ENCODE results near the gene TNS4.

Gene TNS4

DNA sequence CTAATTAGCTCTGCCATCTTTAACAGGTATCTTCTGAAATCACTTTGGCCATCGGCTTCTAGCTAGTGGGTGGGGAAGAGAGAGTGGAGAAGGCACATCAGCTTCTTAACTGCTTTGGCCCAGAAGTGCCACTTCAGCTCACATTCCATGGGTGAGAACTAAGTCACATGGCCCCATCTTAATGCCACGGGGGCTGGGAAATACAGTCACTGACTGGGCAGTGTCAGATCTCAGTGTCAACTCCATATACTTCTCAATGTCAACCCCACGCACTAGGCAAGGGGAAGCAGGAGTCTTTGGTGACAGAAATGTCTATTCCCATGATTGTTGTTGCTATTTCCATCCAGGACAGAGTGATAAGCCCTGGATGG lies 34.5 kb upstream of the TNS4 start:
- no peak for DNase-seq

DNA sequence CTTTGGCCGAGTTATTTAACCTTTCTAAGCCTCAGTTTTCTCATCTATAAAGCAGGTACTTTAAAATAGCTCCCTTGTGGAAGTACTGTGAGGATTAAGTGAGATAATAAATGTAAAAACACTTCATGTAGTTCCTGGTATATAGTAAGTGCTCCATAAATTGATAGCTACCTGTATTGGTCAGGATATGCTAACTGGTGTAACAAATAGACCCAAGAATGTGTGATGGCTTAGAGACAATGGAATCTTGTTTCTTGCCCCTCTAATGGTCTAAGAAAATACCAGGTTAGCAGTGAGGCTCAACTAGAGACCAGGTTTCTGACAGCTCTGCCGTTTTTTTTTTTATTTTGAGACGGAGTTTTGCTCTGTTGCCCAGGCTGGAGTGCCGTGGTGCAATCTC lies 34.0 kb upstream of the TNS4 start:
- DNase-seq, result no peak

GRCh38 chr17:40534371-40535189 lies 33.2 kb upstream of the TNS4 start:
- no peak for DNase-seq

DNA sequence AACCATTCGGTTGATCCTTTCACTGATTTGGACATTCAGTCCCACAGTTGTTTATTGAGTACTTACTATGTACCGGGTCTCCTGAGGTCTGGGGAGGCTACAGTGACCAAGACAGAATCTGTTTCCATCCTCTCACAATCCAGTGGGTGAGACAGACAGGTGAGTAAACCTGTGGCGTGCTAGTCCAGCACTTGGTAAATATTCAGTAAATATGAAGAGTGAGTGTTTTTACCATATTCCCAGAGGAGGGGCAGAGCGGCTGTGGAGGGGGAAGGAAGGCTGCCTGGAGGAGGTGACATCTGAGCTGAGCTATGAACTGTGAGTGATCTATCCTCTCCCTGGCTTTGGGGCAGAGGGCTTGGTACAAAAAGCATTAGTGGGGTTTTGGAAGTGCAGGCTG lies 32.5 kb upstream of the TNS4 start:
- no peak for DNase-seq

DNA sequence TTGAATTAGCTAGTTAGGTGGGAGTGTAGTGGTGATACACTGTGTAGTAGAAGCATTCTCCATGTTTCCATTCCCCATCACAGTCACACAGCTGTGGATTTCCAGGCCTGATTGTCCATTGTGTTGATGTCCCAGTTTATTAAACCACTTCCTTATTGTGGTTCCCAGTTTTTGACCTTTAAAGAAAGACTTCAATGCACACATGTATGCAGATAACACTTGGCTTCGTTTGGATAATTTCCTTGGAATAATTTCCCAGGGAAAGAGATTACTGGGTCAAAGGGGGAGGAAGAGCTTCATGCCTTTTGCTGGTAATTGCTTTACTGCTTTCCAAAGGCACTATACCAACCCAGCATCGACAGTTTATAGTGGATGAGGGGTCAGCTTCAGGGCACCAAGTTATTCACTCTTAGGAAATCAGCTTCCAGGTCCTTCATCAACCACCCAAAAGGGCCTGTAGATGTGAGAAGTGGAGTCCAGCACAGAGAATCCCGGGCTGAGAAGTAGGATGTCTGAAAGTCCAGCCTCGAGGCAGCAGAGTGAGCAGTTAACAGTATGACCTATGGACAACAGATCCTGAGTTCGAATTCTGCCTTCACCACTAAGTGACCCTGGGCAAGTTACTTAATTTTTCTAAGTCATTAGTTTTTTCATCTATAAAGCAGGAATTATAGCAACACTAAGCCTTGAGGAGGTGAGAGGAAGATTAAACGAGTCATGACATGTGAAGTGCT lies 31.3 kb upstream of the TNS4 start:
- DNase-seq, result no peak

GRCh38 chr17:40531051-40531991 lies 29.9 kb upstream of the TNS4 start:
- DNase-seq, result no peak

GRCh38 chr17:40530531-40530994 lies 29.1 kb upstream of the TNS4 start:
- no peak for DNase-seq

DNA sequence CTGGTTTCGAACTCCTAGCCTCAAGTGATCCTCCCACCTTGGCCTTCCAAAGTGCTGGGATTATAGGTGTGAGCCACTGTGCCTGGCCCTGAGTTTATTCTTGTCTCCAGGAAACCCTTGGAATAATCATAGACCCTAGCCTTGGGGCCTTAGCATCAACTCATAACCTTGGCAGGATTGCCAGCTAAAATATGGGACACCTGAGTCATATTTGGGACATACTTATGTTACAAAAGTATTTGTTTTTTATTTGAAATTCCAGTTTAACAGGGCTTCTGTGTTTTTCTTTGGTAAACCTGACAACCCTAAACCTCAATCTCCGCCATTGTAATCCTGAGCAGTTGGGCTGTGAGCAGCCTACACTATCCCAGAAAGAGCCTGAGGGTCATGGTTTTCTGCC lies 28.6 kb upstream of the TNS4 start:
- no peak for DNase-seq

DNA sequence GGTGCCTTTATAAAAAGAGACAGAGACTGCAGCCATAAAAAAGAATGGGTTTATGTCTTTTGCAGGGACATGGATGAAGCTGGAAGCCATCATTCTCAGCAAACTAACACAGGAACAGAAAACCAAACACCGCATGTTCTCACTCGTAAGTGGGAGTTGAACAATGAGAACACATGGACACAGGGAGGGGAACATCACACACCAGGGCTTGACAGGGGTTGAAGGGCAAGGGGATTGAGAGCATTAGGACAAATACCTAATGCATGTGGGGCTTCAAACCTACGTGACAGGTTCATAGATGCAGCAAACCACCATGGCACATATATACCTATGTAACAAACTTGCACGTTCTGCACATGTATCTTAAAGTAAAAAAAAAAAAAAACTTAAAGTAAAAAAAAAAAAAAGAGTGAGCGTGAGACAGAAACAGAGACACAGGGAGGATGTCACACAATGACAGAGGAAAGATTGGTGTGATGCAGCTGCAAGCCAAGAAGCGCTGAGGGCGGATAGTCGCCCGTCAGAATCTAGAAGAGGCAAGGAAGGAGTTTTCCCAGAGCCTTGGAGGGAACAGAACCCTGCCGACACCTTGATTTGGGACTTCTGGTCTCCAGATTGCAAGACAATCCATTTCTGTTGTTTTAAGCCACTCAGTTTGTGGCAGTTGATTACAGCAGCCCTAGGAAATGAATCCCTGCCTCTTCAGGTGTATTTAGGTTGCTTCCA lies 27.4 kb upstream of the TNS4 start:
- DNase-seq, result no peak

DNA sequence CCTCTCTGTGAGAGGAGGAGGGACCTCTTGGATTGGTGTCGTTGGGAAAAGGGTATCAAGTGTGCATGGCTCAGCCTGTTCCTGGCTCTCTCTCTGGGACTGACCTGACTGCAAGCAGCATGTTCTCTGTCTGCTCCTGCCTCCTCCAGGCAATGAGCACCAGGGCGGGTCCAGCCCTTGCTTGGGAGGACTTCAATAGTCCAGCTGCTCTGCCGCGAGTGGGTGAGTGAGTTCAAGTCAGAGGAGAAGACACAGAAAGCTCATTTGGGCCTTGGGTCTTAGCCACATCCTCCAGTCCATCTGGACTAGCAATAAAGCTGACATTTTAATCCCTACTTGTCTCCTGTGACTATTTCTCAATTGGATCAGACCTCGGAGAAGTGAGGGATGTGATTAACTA lies 25.2 kb upstream of the TNS4 start:
- DNase-seq, result no peak

DNA sequence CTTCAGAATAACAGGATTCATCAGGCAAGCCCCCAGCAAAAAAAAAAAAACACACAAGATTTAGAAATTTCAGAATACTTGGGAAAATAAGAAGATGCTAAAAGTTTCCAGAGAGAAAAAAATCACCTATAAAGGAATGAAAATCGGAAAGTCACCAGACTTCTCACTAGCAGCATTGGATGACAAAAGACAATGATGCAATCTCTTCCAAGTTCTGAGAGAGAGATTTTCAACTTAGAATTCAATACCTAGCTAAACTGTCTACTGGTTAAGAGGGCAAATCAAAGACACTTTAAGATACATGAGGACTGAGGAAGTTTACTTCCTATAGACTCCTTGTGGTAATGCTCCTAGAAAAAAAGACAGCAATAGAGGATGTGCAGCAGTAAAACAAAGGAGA lies 23.9 kb upstream of the TNS4 start:
- no peak for DNase-seq

DNA sequence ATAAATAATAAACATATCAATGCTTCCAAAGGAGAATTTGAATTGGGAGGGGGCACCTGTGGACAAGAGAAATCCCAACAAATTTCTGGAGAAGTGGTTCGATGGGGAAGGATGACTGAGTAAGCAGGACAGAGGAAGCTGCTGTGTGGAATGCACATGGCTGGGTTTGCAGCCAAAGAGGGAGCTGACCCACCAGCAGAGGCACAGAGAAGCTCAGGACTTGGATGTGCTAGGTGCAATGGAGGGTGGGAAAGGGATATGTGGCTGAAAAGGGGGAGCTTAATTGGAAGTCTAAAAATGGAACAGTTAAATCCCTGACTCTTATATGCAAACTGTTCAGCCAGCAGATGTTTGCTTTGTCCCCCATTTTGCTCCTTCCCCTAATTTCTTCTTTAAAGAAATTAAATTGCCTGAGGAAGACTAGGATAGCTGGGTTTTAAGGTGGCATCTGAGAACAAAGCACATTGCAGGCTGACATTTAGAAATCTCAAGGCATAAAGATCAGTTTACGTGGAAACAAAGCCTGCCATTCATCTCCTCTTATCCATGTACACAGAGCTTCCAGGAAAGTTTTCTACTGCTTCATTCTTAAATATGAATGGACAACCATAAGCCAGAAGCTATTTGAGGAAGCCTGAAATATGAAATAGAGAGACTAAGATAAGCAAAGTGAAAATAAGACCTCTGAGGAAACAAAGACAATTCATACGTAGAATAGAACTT lies 23.0 kb upstream of the TNS4 start:
- no peak for DNase-seq

DNA sequence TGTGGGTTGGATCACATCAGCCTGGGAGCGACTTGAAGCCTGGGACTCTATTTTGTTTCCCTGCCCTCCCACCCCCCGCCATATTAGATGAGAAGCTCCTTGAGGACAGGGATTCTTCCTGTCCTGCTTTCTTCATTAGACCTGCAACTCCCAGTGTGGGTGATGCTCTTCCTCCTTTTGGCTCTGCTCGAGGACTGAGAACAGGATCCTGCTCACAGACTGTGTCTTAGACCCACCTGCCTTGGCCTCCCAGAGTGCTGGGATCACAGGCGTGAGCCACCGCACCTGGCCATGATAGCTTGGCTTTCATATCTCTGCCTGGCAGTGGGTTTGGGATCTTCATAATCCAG lies 21.5 kb upstream of the TNS4 start:
- DNase-seq, result no peak

- no peak for DNase-seq
These were observed 21.0 kb upstream of the TNS4 start for GRCh38 chr17:40522250-40522960.

DNA sequence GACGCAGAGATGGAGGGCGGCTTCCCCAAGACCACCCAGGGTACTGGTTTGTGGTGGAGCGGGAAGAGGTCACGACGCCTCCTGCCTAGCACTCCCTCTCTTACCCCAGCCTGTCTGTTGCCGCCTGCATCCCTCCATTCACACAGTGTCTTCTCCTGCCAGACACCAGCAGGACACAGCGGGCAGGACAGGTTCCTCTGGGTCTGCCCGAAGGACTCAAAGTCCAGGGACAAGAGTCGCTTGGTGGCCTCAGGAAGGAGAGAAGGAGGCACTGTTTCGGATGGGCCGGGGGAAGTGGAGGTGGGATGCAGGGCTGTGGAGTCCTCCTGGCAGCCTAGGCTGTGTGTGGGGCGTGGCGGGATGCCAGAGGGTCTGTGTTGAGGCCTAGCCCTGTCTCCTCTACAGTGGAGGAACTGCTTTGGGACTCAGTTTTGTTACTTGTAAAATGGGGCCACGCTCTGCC lies 19.6 kb upstream of the TNS4 start:
- no peak for DNase-seq

- DNase-seq, result no peak
These were observed 17.8 kb upstream of the TNS4 start for GRCh38 chr17:40519089-40519775.

GRCh38 chr17:40518401-40519088 lies 17.1 kb upstream of the TNS4 start:
- DNase-seq, result no peak

- no peak for DNase-seq
These were observed 16.6 kb upstream of the TNS4 start for GRCh38 chr17:40517981-40518380.

DNA sequence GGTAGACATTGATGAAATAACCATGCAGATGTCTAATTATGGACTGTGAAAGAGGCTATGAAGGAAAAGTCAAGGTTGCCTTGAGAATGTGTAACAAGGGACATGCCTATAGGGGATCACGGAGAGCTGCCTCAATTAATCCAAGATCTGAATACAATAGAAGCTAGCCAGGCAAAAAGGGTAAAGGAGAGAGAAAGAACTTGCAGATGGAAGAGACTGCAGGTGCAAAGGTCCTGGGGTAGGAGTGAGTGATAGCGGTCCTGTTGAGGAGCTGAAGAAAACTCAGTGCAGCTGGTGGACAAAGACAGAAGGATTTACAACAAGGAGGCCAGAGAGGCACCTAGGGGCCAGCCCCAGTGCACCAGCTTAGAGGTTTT lies 15.9 kb upstream of the TNS4 start:
- no peak for DNase-seq
